HEK293 (cell line): ENCODE results near the gene TAGLN2.

Source experiments
- FEZF1 ChIP-seq: fragments of 450-650 bp; formaldehyde crosslinking; IDR thresholded peaks from 2 replicates; pipeline ENCODE4 v1.5.1; 2016; ENCODE audit warnings: missing biosample characterization, missing genetic modification characterization
- GLIS1 ChIP-seq: fragments of 450-650 bp; formaldehyde crosslinking; IDR thresholded peaks from 2 replicates; pipeline ENCODE4 v1.5.1; 2016; ENCODE audit warnings: missing biosample characterization, missing genetic modification characterization
- MEIS1 ChIP-seq: sonication (generic); formaldehyde crosslinking; IDR thresholded peaks from 2 replicates; pipeline ENCODE4 v1.8.1; 2022; ENCODE audit warnings: missing genetic modification reagents, mild to moderate bottlenecking, borderline replicate concordance
- OSR2 ChIP-seq: fragments of 450-650 bp; formaldehyde crosslinking; IDR thresholded peaks from 2 replicates; pipeline ENCODE4 v1.5.1; 2016; ENCODE audit warnings: missing biosample characterization, missing genetic modification characterization
- SCRT1 ChIP-seq: fragments of 450-650 bp; formaldehyde crosslinking; IDR thresholded peaks from 2 replicates; pipeline ENCODE4 v1.5.1; 2016; ENCODE audit warnings: missing biosample characterization, missing genetic modification characterization, borderline replicate concordance
- YY2 ChIP-seq: fragments of 450-650 bp; formaldehyde crosslinking; IDR thresholded peaks from 2 replicates; pipeline ENCODE4 v1.5.1; 2016; ENCODE audit warnings: missing biosample characterization, missing genetic modification characterization
- ZBTB44 ChIP-seq: fragments of 450-650 bp; IDR thresholded peaks from 2 replicates; pipeline ENCODE4 v1.5.1; 2018; ENCODE audit warnings: missing biosample characterization, mild to moderate bottlenecking, missing genetic modification characterization
- ZBTB8A ChIP-seq: fragments of 450-650 bp; formaldehyde crosslinking; IDR thresholded peaks from 2 replicates; pipeline ENCODE4 v1.5.1; 2016; ENCODE audit warnings: missing biosample characterization, missing genetic modification characterization
- ZFP37 ChIP-seq: fragments of 450-650 bp; formaldehyde crosslinking; IDR thresholded peaks from 2 replicates; pipeline ENCODE4 v1.5.1; 2016; ENCODE audit warnings: missing biosample characterization, missing genetic modification characterization
- ZNF138 ChIP-seq: fragments of 450-650 bp; formaldehyde crosslinking; IDR thresholded peaks from 2 replicates; pipeline ENCODE4 v1.5.1; 2016; ENCODE audit warnings: missing biosample characterization, missing genetic modification characterization, borderline replicate concordance
- ZNF148 ChIP-seq: fragments of 450-650 bp; formaldehyde crosslinking; IDR thresholded peaks from 2 replicates; pipeline ENCODE4 v1.5.0; 2017; ENCODE audit warnings: missing biosample characterization, missing genetic modification characterization, borderline replicate concordance
- ZNF175 ChIP-seq: fragments of 450-650 bp; formaldehyde crosslinking; IDR thresholded peaks from 2 replicates; pipeline ENCODE4 v1.5.1; 2016; ENCODE audit warnings: missing biosample characterization, missing genetic modification characterization
- ZNF23 ChIP-seq: fragments of 450-650 bp; formaldehyde crosslinking; IDR thresholded peaks from 2 replicates; pipeline ENCODE4 v1.5.1; 2016; ENCODE audit warnings: missing biosample characterization, missing genetic modification characterization, borderline replicate concordance
- ZNF311 ChIP-seq: fragments of 450-650 bp; formaldehyde crosslinking; IDR thresholded peaks from 2 replicates; pipeline ENCODE4 v1.5.1; 2017; ENCODE audit warnings: missing biosample characterization, missing genetic modification characterization, borderline replicate concordance
- ZNF37A ChIP-seq: fragments of 450-650 bp; IDR thresholded peaks from 2 replicates; pipeline ENCODE4 v1.5.1; 2018; ENCODE audit warnings: missing biosample characterization, missing genetic modification characterization
- ZNF473 ChIP-seq: fragments of 450-650 bp; formaldehyde crosslinking; IDR thresholded peaks from 2 replicates; pipeline ENCODE4 v1.5.1; 2017; ENCODE audit warnings: missing biosample characterization, missing genetic modification characterization
- ZNF488 ChIP-seq: fragments of 450-650 bp; formaldehyde crosslinking; IDR thresholded peaks from 2 replicates; pipeline ENCODE4 v1.5.1; 2016; ENCODE audit warnings: missing biosample characterization, missing genetic modification characterization
- ZNF585B ChIP-seq: fragments of 450-650 bp; formaldehyde crosslinking; IDR thresholded peaks from 2 replicates; pipeline ENCODE4 v1.5.1; 2016; ENCODE audit warnings: missing biosample characterization, missing genetic modification characterization
- ZNF600 ChIP-seq: fragments of 450-650 bp; formaldehyde crosslinking; IDR thresholded peaks from 2 replicates; pipeline ENCODE4 v1.5.1; 2016; ENCODE audit warnings: missing biosample characterization, missing genetic modification characterization
- ZNF704 ChIP-seq: fragments of 450-650 bp; formaldehyde crosslinking; IDR thresholded peaks from 2 replicates; pipeline ENCODE4 v1.5.1; 2016; ENCODE audit warnings: missing biosample characterization, missing genetic modification characterization
- ZSCAN23 ChIP-seq: fragments of 450-650 bp; formaldehyde crosslinking; IDR thresholded peaks from 2 replicates; pipeline ENCODE4 v1.5.1; 2016; ENCODE audit warnings: missing biosample characterization, missing genetic modification characterization
- TF ChIP-seq, protein P1 (sequence below): fragments of 450-650 bp; formaldehyde crosslinking; IDR thresholded peaks from 2 replicates; pipeline ENCODE4 v1.5.1; 2016; ENCODE audit warnings: missing biosample characterization, missing genetic modification characterization, low read depth
- TF ChIP-seq, protein P2 (sequence below): fragments of 450-650 bp; formaldehyde crosslinking; conservative IDR thresholded peaks from 2 replicates; pipeline ENCODE4 v1.5.1; 2016; ENCODE audit warnings: low read depth, missing biosample characterization, missing genetic modification characterization
- TF ChIP-seq, protein P3 (sequence below): fragments of 450-650 bp; formaldehyde crosslinking; IDR thresholded peaks from 2 replicates; pipeline ENCODE4 v1.5.1; 2016; ENCODE audit warnings: missing biosample characterization, missing genetic modification characterization

TAGLN2 gene

GRCh38 chr1:159924025-159924790 lies 1.1 kb downstream of the TAGLN2 start (continued):
- no peak for TF ChIP-seq ZNF148 (tag by site-specific recombination)
- TF ChIP-seq, protein P1, sequence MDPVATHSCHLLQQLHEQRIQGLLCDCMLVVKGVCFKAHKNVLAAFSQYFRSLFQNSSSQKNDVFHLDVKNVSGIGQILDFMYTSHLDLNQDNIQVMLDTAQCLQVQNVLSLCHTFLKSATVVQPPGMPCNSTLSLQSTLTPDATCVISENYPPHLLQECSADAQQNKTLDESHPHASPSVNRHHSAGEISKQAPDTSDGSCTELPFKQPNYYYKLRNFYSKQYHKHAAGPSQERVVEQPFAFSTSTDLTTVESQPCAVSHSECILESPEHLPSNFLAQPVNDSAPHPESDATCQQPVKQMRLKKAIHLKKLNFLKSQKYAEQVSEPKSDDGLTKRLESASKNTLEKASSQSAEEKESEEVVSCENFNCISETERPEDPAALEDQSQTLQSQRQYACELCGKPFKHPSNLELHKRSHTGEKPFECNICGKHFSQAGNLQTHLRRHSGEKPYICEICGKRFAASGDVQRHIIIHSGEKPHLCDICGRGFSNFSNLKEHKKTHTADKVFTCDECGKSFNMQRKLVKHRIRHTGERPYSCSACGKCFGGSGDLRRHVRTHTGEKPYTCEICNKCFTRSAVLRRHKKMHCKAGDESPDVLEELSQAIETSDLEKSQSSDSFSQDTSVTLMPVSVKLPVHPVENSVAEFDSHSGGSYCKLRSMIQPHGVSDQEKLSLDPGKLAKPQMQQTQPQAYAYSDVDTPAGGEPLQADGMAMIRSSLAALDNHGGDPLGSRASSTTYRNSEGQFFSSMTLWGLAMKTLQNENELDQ (tag by site-specific recombination): no peak
- no peak for TF ChIP-seq ZBTB8A (tag by site-specific recombination)
- TF ChIP-seq ZNF175 (tag by site-specific recombination): no peak
- TF ChIP-seq YY2: no peak
- TF ChIP-seq GLIS1 (tag by site-specific recombination): peak; percentile 100
- TF ChIP-seq, protein P2, sequence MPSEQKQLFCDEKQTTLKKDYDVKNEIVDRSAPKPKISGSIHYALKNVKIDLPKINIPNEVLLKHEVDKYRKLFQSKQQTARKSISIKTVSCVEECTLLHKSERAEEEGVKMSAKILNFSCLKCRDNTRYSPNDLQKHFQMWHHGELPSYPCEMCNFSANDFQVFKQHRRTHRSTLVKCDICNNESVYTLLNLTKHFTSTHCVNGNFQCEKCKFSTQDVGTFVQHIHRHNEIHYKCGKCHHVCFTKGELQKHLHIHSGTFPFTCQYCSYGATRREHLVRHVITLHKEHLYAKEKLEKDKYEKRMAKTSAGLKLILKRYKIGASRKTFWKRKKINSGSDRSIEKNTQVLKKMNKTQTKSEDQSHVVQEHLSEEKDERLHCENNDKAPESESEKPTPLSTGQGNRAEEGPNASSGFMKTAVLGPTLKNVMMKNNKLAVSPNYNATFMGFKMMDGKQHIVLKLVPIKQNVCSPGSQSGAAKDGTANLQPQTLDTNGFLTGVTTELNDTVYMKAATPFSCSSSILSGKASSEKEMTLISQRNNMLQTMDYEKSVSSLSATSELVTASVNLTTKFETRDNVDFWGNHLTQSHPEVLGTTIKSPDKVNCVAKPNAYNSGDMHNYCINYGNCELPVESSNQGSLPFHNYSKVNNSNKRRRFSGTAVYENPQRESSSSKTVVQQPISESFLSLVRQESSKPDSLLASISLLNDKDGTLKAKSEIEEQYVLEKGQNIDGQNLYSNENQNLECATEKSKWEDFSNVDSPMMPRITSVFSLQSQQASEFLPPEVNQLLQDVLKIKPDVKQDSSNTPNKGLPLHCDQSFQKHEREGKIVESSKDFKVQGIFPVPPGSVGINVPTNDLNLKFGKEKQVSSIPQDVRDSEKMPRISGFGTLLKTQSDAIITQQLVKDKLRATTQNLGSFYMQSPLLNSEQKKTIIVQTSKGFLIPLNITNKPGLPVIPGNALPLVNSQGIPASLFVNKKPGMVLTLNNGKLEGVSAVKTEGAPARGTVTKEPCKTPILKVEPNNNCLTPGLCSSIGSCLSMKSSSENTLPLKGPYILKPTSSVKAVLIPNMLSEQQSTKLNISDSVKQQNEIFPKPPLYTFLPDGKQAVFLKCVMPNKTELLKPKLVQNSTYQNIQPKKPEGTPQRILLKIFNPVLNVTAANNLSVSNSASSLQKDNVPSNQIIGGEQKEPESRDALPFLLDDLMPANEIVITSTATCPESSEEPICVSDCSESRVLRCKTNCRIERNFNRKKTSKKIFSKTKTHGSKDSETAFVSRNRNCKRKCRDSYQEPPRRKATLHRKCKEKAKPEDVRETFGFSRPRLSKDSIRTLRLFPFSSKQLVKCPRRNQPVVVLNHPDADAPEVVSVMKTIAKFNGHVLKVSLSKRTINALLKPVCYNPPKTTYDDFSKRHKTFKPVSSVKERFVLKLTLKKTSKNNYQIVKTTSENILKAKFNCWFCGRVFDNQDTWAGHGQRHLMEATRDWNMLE (tag by site-specific recombination): 0 out of 2 replicates have a peak, but pooled peaks have one; percentile 15
- no peak for TF ChIP-seq ZNF37A
- no peak for TF ChIP-seq ZNF585B (tag by site-specific recombination)
- TF ChIP-seq FEZF1 (tag by site-specific recombination): peak; percentile 39; the same call in 1 of the 2 replicates
- no peak for TF ChIP-seq ZNF704 (tag by site-specific recombination)
- TF ChIP-seq, protein P3, sequence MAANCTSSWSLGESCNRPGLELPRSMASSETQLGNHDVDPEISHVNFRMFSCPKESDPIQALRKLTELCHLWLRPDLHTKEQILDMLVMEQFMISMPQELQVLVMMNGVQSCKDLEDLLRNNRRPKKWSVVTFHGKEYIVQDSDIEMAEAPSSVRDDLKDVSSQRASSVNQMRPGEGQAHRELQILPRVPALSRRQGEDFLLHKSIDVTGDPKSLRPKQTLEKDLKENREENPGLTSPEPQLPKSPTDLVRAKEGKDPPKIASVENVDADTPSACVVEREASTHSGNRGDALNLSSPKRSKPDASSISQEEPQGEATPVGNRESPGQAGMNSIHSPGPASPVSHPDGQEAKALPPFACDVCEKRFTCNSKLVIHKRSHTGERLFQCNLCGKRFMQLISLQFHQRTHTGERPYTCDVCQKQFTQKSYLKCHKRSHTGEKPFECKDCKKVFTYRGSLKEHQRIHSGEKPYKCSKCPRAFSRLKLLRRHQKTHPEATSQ (tag by site-specific recombination): peak; percentile 46; the same call in 1 of the 2 replicates
- no peak; the same call in 1 of the 2 replicates for TF ChIP-seq ZNF600 (tag by site-specific recombination)
- TF ChIP-seq OSR2: peak; percentile 70
- no peak for TF ChIP-seq SCRT1
- TF ChIP-seq MEIS1 (CRISPR knock-in tag): no peak
- TF ChIP-seq ZSCAN23 (tag by site-specific recombination): peak; percentile 74; the same call in 1 of the 2 replicates
- TF ChIP-seq ZBTB44 (tag by site-specific recombination): peak; percentile 41; the same call in 1 of the 2 replicates
- peak; percentile 54 for TF ChIP-seq ZFP37
- TF ChIP-seq ZNF138 (tag by site-specific recombination): no peak
- TF ChIP-seq ZNF473 (tag by site-specific recombination): no peak
- no peak for TF ChIP-seq ZNF311 (tag by site-specific recombination)
- TF ChIP-seq ZNF23 (tag by site-specific recombination): no peak
- 0 out of 2 replicates have a peak, but pooled peaks have one; percentile 66 for TF ChIP-seq ZNF488 (tag by site-specific recombination)
